Stomach (tissue), 9 donors: ENCODE data around the gene URGCP. TPM values are rescaled to one million over a fixed set of nuclear protein-coding genes. Genes with fewer than 3 reads are reported as not detected.

Experiments
- DNase-seq, 2 donors: peaks; one replicate each; pipeline versions ENCODE4 v3.0.0 to v3.0.0-alpha.2; 2013 to 2019
- H3K27ac ChIP-seq, 5 donors: fragments of 200-600 bp in 4 of 5; sonication (generic) in 4 of 5; one replicate each; pipeline ENCODE4 v1.5.1; 2013 to 2019; ENCODE audit warnings: mild to moderate bottlenecking in 1 of 5, moderate library complexity in 1 of 5
- H3K27me3 ChIP-seq, 3 donors: fragments of 200-600 bp; sonication (generic); one replicate each; pipeline ENCODE4 v1.5.1; 2017 to 2019; ENCODE audit warnings: mixed run types in 1 of 3
- H3K36me3 ChIP-seq, 4 donors: fragments of 200-600 bp; sonication (generic); 1 replicate in 3 of 4; 2 replicates in 1 of 4; pipeline ENCODE4 v1.5.1; 2016 to 2019
- H3K4me1 ChIP-seq, 4 donors: fragments of 200-600 bp; sonication (generic); one replicate each; pipeline ENCODE4 v1.5.1; 2016 to 2019
- H3K4me3 ChIP-seq, 4 donors: fragments of 200-600 bp; sonication (generic) in 3 of 4; one replicate each; pipeline ENCODE4 v1.5.1; 2016 to 2019; ENCODE audit warnings: mild to moderate bottlenecking in 1 of 4
- H3K9me3 ChIP-seq, 4 donors: fragments of 200-600 bp; sonication (generic); one replicate each; pipeline ENCODE4 v1.5.1; 2016 to 2019
- CTCF ChIP-seq, 7 experiments: fragments of 450-650 bp in 4 of 7; fragments of 200-600 bp in 3 of 7; sonication (generic) in 3 of 7; IDR thresholded peaks; one replicate each; pipeline ENCODE4 v1.5.1; 2016 to 2019; ENCODE audit warnings: antibody characterized with exemption in 7 of 7, control low read depth in 2 of 7, mild to moderate bottlenecking in 1 of 7
- EP300 ChIP-seq: sonication (generic); formaldehyde crosslinking; IDR thresholded peaks from one replicate; pipeline ENCODE4 v1.6.1; 2017; ENCODE audit warnings: antibody characterized with exemption
- POLR2A ChIP-seq, 4 donors: fragments of 450-650 bp; IDR thresholded peaks; one replicate each; pipeline ENCODE4 v1.6.1; 2016; ENCODE audit warnings: antibody characterized with exemption in 4 of 4, control low read depth in 2 of 4, mild to moderate bottlenecking in 1 of 4, moderate library complexity in 1 of 4
- POLR2AphosphoS5 ChIP-seq, 3 donors: sonication (generic); formaldehyde crosslinking; IDR thresholded peaks; one replicate each; pipeline ENCODE4 v1.6.1; 2016; ENCODE audit warnings: antibody characterized with exemption in 3 of 3
- WGBS, 5 donors: extraction: QIAGEN DNeasy Blood & Tissue Kit in 3 of 5; methylation state at CpG; one replicate each; pipeline versions ENCODE4 v1.1.5 to v1.1.7; 2013 to 2018; 5-methylcytosine and 5-hydroxymethylcytosine counted together
- intact Hi-C: fragments of 100-400 bp; cut with DNase I; formaldehyde crosslinking; loops from one replicate; pipeline ENCODE4 v1.15.1; 2023; ENCODE audit warnings: low total_unique reads
- polyA plus RNA-seq, 3 donors: library from polyadenylated mRNA; stranded (reverse); fragments of 200-250 nt; gene quantifications; one replicate each; pipeline ENCODE4 v1.2.3, GENCODE V29; 2013
- total RNA-seq, 5 donors: library from RNA; depleted of rRNA; stranded (reverse); fragments of >200 nt; gene quantifications; one replicate each; pipeline versions ENCODE4 v1.1.0 to v1.2.3, GENCODE V29; 2014 to 2016
- donor health status: healthy with polysubstance abuse.
- donor health status: Bipolar disorder and iron deficiency.
- donor health status: healthy.

The URGCP gene
- total and polyA plus RNA-seq, 8 donors, result 10.8 to 47.3 (median 24.2) TPM

GRCh38 chr7:43953071-43953470 lies 46.7 kb upstream of the URGCP start:
- intact Hi-C loops, result no loop called here
- H3K4me1 ChIP-seq, result no peaks in the 10 kb centered on the region
- H3K27ac ChIP-seq, result no peak overlapping the region
- WGBS, 5 donors, result 93 to 96% (median 94%) methylated on average over 5 of the region's 5 CpGs
- H3K9me3 ChIP-seq, result no peaks in the 10 kb centered on the region
- H3K36me3 ChIP-seq, result peaks cover 29 to 72% (median 63%) of the 10 kb centered on the region in 4 donors
- TF ChIP-seq POLR2AphosphoS5 (IDR thresholded peaks at IDR 0.05) (no peak), POLR2A (IDR thresholded peaks at IDR 0.05) (no peak), CTCF (IDR thresholded peaks at IDR 0.05) (no peak), EP300 (no peak)
- no peak for DNase-seq
- no peaks in the 10 kb centered on the region for H3K27me3 ChIP-seq
- H3K4me3 ChIP-seq, result no peak overlapping the region

GRCh38 chr7:43952028-43952427 lies 45.6 kb upstream of the URGCP start:
- Histone ChIP-seq H3K27ac (no peak overlapping the region), H3K9me3 (no peaks in the 10 kb centered on the region), H3K36me3 (peaks cover 29 to 79% (median 67%) of the 10 kb centered on the region in 4 donors), H3K27me3 (no peaks in the 10 kb centered on the region), H3K4me3 (no peak overlapping the region), H3K4me1 (no peaks in the 10 kb centered on the region)
- WGBS, 5 donors, result 86 to 95% (median 91%) methylated on average over 3 of the region's 3 CpGs
- TF ChIP-seq POLR2A (IDR thresholded peaks at IDR 0.05) (no peak), CTCF (IDR thresholded peaks at IDR 0.05) (no peak), POLR2AphosphoS5 (IDR thresholded peaks at IDR 0.05) (no peak), EP300 (no peak)
- intact Hi-C loops, result no loop called here
- DNase-seq, result no peak

DNA sequence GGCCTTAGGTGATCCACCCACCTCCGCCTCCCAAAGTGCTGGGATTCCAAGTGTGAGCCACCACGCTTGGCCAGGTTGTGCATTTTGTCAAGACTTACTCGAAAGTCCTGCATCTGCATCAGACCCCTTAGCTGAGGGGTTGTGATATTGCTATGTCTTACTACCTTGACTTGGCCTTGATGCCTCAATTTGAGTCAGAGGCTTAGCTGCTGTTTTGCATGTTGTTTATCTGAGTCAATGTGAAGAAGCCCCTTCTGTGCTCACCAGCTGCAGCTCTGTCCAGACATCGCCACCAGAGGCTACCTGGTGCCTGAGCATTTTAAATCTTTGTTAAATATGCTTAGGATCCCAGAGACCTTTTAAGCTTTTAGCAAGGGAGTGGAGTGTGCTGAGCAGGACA lies 37.9 kb upstream of the URGCP start:
- peaks cover 0 to 50% (median 34%) of the 10 kb centered on the region in 4 donors for H3K36me3 ChIP-seq
- H3K9me3 ChIP-seq, result no peaks in the 10 kb centered on the region
- intact Hi-C loops, result no loop called here
- H3K4me3 ChIP-seq, result no peak overlapping the region
- DNase-seq, result no peak
- TF ChIP-seq EP300, result no peak
- TF ChIP-seq POLR2AphosphoS5 (IDR thresholded peaks at IDR 0.05), result no peak
- TF ChIP-seq CTCF (IDR thresholded peaks at IDR 0.05), result no peak
- TF ChIP-seq POLR2A (IDR thresholded peaks at IDR 0.05), result no peak
- WGBS, 5 donors, result 93 to 99% (median 97%) methylated on average over 4 of the region's 4 CpGs
- peaks cover 0 to 11% (median 1%) of the 10 kb centered on the region in 4 donors for H3K4me1 ChIP-seq
- H3K27ac ChIP-seq, result no peak overlapping the region
- no peaks in the 10 kb centered on the region for H3K27me3 ChIP-seq

DNA sequence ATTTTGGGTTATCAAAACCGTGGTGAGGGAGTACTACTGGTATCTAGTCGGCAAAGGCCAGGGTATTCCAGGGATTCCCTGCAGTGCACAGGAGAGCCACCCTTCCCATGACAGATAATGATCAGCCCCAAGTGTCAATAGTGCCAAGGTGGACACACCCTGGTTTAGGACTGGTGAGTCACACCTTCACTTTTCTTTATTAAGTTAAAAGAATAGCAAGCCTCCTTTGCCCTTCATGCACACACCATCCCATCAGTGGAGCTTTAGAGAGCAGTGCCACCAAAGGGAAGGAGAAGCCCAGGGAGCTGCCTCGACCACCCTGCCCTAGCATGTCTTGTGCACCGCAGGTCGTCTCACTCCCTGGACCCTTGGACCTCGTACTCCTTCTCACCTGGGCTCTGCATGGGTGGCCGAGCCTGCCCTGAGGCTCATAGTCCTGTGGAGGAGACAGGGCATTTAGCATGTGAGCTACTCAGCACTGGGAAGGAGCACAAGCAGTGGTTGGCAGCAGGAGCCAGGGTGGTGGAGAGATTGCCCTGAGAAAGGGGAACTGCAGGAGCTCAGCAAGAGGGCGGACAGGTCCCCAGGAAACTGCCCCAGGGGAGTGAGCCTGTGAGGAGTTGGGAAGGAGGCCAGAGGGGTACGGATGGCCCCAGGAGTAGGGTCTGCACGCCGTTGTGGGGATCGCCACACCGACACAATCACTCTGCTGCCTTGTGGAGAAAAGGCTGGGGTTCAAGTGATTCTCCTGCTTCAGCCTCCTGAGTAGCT lies 37.2 kb upstream of the URGCP start:
- Histone ChIP-seq H3K27me3 (no peaks in the 10 kb centered on the region), H3K4me1 (peaks cover 0 to 11% (median 2%) of the 10 kb centered on the region in 4 donors), H3K27ac (no peak overlapping the region), H3K4me3 (no peak overlapping the region), H3K36me3 (peaks cover 0 to 43% (median 27%) of the 10 kb centered on the region in 4 donors), H3K9me3 (no peaks in the 10 kb centered on the region)
- TF ChIP-seq CTCF (IDR thresholded peaks at IDR 0.05), result no peak
- no peak for TF ChIP-seq EP300
- no peak for TF ChIP-seq POLR2A (IDR thresholded peaks at IDR 0.05)
- no peak for TF ChIP-seq POLR2AphosphoS5 (IDR thresholded peaks at IDR 0.05)
- 79 to 84% (median 83%) methylated on average over 12 to 13 of the region's 13 CpGs for WGBS, 5 donors
- intact Hi-C loops, result no loop called here
- peak in 1 of 2 donors; percentile 11 for DNase-seq
